ENCODE results near the gene TCL1A.

GRCh38 chr14:95691591-95691990, 22.3 kb downstream of the TCL1A start:
- TF ChIP-seq, protein P1, sequence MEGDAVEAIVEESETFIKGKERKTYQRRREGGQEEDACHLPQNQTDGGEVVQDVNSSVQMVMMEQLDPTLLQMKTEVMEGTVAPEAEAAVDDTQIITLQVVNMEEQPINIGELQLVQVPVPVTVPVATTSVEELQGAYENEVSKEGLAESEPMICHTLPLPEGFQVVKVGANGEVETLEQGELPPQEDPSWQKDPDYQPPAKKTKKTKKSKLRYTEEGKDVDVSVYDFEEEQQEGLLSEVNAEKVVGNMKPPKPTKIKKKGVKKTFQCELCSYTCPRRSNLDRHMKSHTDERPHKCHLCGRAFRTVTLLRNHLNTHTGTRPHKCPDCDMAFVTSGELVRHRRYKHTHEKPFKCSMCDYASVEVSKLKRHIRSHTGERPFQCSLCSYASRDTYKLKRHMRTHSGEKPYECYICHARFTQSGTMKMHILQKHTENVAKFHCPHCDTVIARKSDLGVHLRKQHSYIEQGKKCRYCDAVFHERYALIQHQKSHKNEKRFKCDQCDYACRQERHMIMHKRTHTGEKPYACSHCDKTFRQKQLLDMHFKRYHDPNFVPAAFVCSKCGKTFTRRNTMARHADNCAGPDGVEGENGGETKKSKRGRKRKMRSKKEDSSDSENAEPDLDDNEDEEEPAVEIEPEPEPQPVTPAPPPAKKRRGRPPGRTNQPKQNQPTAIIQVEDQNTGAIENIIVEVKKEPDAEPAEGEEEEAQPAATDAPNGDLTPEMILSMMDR (IDR thresholded peaks at IDR 0.05): no peak
- TF ChIP-seq POLR2A (IDR thresholded peaks at IDR 0.05): no peak

Measured in Peyer's patch (tissue), 4 donors.